Fibroblast of skin of left biceps (primary cell): ENCODE measurements around the gene INTS1.

Source experiments
- DNase-seq, 2 experiments: peaks; one replicate each; pipeline ENCODE4 v3.0.0-alpha.2; 2013; ENCODE audit warnings: low read depth in 2 of 2

The INTS1 gene

GRCh38 chr7:1541431-1542162 is 37.4 kb upstream of the INTS1 start:
- no peak for DNase-seq

- no peak for DNase-seq
Observed at GRCh38 chr7:1540776-1541271, 36.6 kb upstream of the INTS1 start.

- no peak for DNase-seq
Observed at GRCh38 chr7:1539882-1540775, 35.9 kb upstream of the INTS1 start.

GRCh38 chr7:1539181-1539881 is 35.1 kb upstream of the INTS1 start:
- no peak for DNase-seq

- no peak for DNase-seq
Observed at GRCh38 chr7:1538544-1539180, 34.5 kb upstream of the INTS1 start.

- DNase-seq = peak; percentile 84 to 85
Observed at GRCh38 chr7:1537535-1538412, 33.6 kb upstream of the INTS1 start.

- peak; percentile 93 to 94 for DNase-seq
Observed at GRCh38 chr7:1536743-1537534, 32.8 kb upstream of the INTS1 start.

GRCh38 chr7:1536455-1536742 is 32.2 kb upstream of the INTS1 start:
- DNase-seq = no peak

GRCh38 chr7:1535701-1536454 is 31.7 kb upstream of the INTS1 start:
- no peak for DNase-seq

- DNase-seq = no peak
Observed at GRCh38 chr7:1535100-1535458, 30.9 kb upstream of the INTS1 start.

- DNase-seq = no peak
Observed at GRCh38 chr7:1534330-1535099, 30.3 kb upstream of the INTS1 start.

GRCh38 chr7:1533547-1534329 is 29.5 kb upstream of the INTS1 start:
- no peak for DNase-seq

GRCh38 chr7:1533255-1533546 is 29.0 kb upstream of the INTS1 start:
- DNase-seq = no peak

GRCh38 chr7:1532456-1533254 is 28.5 kb upstream of the INTS1 start:
- DNase-seq = peak in 1 of 2 experiments; percentile 35

GRCh38 chr7:1531979-1532455 is 27.8 kb upstream of the INTS1 start:
- no peak for DNase-seq

- DNase-seq = no peak
Observed at GRCh38 chr7:1531263-1531978, 27.2 kb upstream of the INTS1 start.

GRCh38 chr7:1530946-1531262 is 26.7 kb upstream of the INTS1 start:
- DNase-seq = no peak
